ENCODE measurements around the gene SERTM2. TPM values are rescaled to one million over a fixed set of nuclear protein-coding genes. Genes with fewer than 3 reads are reported as not detected.
"Not testable (repeated sequence)": the region's sequence is repeated elsewhere in the genome, so short reads cannot be mapped to it uniquely, and the experiment has no call there.

Gene SERTM2
- total RNA-seq, 1 donor from 2014 or later, result 0.23 TPM

DNA sequence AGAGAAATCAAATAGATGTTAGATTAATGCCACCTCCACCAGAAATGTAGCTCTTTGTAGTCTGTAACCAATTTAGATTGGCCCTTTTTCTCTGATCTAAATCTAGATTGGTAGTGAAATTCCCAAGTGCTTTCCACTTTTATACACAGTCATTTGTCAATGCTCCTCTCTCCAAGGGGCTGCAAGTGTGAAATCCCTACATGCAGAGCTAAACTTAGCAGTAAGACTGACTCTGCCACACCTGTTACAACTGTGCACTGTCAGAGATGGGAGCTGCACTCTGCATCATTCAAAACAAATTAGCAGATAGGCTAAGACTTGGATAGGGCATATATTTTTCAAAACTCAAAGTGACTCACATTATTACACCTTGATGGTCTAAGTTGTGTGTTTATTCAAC lies 9.1 kb downstream of the SERTM2 start:
- Histone ChIP-seq H3K27me3 (ENCODE audit: insufficient read depth, low read length) (no peaks in the 10 kb centered on the region), H3K4me3 (ENCODE audit: insufficient read depth, low read depth, low read length) (no peak overlapping the region), H4K20me1 (ENCODE audit: insufficient read depth, low read length) (no peaks in the 10 kb centered on the region), H3K9me3 (ENCODE audit: insufficient read depth, low read depth, low read length) (no peaks in the 10 kb centered on the region), H3K36me3 (ENCODE audit: insufficient read depth, low read length) (no peaks in the 10 kb centered on the region), H3K9ac (ENCODE audit: low read length) (no peak overlapping the region), H3K27ac (ENCODE audit: low read depth, low read length) (no peak overlapping the region), H3K4me2 (ENCODE audit: low read length) (no peak overlapping the region), H2AFZ (ENCODE audit: low read depth, low read length) (no peak overlapping the region), H3K79me2 (ENCODE audit: insufficient read depth, low read length) (no peaks in the 10 kb centered on the region), H3K4me1 (ENCODE audit: insufficient read depth, low read length) (peaks cover 9% of the 10 kb centered on the region)
- FAIRE-seq (peak; percentile 5), DNase-seq (ENCODE audit: low read depth) (no peak)
- no peaks in the 10 kb centered on the region for H3K9me3 Mint-ChIP-seq (ENCODE audit: unreplicated experiment)
- H3K4me3 Mint-ChIP-seq (ENCODE audit: unreplicated experiment), result no peak overlapping the region
- no peaks in the 10 kb centered on the region for H3K36me3 Mint-ChIP-seq (ENCODE audit: low read depth, unreplicated experiment)
- TF ChIP-seq, protein P1, sequence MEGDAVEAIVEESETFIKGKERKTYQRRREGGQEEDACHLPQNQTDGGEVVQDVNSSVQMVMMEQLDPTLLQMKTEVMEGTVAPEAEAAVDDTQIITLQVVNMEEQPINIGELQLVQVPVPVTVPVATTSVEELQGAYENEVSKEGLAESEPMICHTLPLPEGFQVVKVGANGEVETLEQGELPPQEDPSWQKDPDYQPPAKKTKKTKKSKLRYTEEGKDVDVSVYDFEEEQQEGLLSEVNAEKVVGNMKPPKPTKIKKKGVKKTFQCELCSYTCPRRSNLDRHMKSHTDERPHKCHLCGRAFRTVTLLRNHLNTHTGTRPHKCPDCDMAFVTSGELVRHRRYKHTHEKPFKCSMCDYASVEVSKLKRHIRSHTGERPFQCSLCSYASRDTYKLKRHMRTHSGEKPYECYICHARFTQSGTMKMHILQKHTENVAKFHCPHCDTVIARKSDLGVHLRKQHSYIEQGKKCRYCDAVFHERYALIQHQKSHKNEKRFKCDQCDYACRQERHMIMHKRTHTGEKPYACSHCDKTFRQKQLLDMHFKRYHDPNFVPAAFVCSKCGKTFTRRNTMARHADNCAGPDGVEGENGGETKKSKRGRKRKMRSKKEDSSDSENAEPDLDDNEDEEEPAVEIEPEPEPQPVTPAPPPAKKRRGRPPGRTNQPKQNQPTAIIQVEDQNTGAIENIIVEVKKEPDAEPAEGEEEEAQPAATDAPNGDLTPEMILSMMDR (IDR thresholded peaks at IDR 0.05; ENCODE audit: insufficient read depth, low read depth, low read length), result no peak
- TF ChIP-seq EZH2 (IDR thresholded peaks at IDR 0.05; ENCODE audit: insufficient read depth, low read length), result no peak
- peaks cover 18% of the 10 kb centered on the region for H3K4me1 Mint-ChIP-seq (ENCODE audit: low read depth, unreplicated experiment)
- no peaks in the 10 kb centered on the region for H3K27me3 Mint-ChIP-seq (ENCODE audit: low read depth, unreplicated experiment)
- no peak overlapping the region for H3K27ac Mint-ChIP-seq (ENCODE audit: unreplicated experiment)

DNA sequence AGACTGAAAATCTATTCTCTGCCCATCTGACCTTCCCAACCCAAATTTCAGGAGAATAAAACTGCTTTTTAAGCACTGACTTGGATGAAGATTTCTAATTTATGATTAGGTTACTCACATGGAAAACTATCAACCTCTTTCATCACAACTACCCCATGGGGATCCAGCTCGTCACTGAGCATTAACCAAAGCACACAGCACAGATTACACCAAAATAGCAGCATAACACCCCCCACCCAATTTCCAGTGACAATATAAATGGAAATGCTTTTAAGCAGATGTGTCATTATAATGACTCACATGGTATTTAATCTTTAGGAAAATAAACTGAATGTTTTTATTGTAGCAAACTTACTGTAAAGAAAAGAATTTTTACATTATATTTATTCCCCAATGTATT lies 9.7 kb downstream of the SERTM2 start:
- Mint-ChIP-seq H3K27ac (ENCODE audit: unreplicated experiment) (no peak overlapping the region), H3K9me3 (ENCODE audit: unreplicated experiment) (no peaks in the 10 kb centered on the region), H3K4me3 (ENCODE audit: unreplicated experiment) (no peak overlapping the region), H3K27me3 (ENCODE audit: low read depth, unreplicated experiment) (no peaks in the 10 kb centered on the region), H3K4me1 (ENCODE audit: low read depth, unreplicated experiment) (peaks cover 18% of the 10 kb centered on the region), H3K36me3 (ENCODE audit: low read depth, unreplicated experiment) (no peaks in the 10 kb centered on the region)
- Histone ChIP-seq H3K79me2 (ENCODE audit: insufficient read depth, low read length) (no peaks in the 10 kb centered on the region), H3K36me3 (ENCODE audit: insufficient read depth, low read length) (no peaks in the 10 kb centered on the region), H3K4me2 (ENCODE audit: low read length) (peak overlapping the region; percentile 6), H3K4me1 (ENCODE audit: insufficient read depth, low read length) (peaks cover 9% of the 10 kb centered on the region), H3K9ac (ENCODE audit: low read length) (no peak overlapping the region), H3K27ac (ENCODE audit: low read depth, low read length) (no peak overlapping the region), H2AFZ (ENCODE audit: low read depth, low read length) (no peak overlapping the region), H3K4me3 (ENCODE audit: insufficient read depth, low read depth, low read length) (no peak overlapping the region), H3K27me3 (ENCODE audit: insufficient read depth, low read length) (no peaks in the 10 kb centered on the region), H4K20me1 (ENCODE audit: insufficient read depth, low read length) (no peaks in the 10 kb centered on the region), H3K9me3 (ENCODE audit: insufficient read depth, low read depth, low read length) (no peaks in the 10 kb centered on the region)
- no peak for FAIRE-seq
- TF ChIP-seq, protein P1 (IDR thresholded peaks at IDR 0.05; ENCODE audit: insufficient read depth, low read depth, low read length), result no peak
- no peak for TF ChIP-seq EZH2 (IDR thresholded peaks at IDR 0.05; ENCODE audit: insufficient read depth, low read length)
- DNase-seq (ENCODE audit: low read depth), result no peak

DNA sequence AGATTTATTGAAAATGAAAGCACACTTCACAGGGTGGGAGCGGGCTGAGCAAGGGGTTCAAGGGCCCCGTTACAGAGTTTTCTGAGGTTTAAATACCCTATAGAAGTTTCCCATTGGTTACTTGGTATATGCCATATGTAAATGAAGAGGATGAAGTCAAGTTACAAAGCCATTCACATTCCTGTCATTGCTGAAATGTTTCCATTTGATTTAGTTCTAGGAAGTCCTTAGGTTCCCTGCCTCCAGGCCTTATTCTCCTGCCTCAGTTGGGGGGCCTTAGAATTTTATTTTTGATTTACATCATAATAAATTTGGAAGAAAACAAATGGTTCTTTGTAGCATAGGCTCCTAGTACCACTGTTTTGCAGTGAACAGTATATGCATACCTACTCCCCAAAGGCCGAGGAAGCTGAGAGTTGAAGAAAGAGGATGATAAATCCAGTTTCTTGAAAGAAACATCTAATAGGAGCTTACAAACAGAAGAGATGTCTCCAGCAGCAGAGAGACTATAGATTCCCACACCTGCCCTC lies 31.8 kb downstream of the SERTM2 start:
- FAIRE-seq (peak; percentile 64), DNase-seq (ENCODE audit: low read depth) (no peak)
- TF ChIP-seq EZH2 (IDR thresholded peaks at IDR 0.05; ENCODE audit: insufficient read depth, low read length), result no peak
- Histone ChIP-seq H3K27ac (ENCODE audit: low read depth, low read length) (no peak overlapping the region), H3K4me3 (ENCODE audit: insufficient read depth, low read depth, low read length) (no peak overlapping the region), H3K9me3 (ENCODE audit: insufficient read depth, low read depth, low read length) (no peaks in the 10 kb centered on the region), H3K27me3 (ENCODE audit: insufficient read depth, low read length) (no peaks in the 10 kb centered on the region), H4K20me1 (ENCODE audit: insufficient read depth, low read length) (no peaks in the 10 kb centered on the region), H3K4me2 (ENCODE audit: low read length) (no peak overlapping the region), H3K79me2 (ENCODE audit: insufficient read depth, low read length) (no peaks in the 10 kb centered on the region), H3K4me1 (ENCODE audit: insufficient read depth, low read length) (no peaks in the 10 kb centered on the region), H2AFZ (ENCODE audit: low read depth, low read length) (no peak overlapping the region), H3K9ac (ENCODE audit: low read length) (no peak overlapping the region), H3K36me3 (ENCODE audit: insufficient read depth, low read length) (no peaks in the 10 kb centered on the region)
- Mint-ChIP-seq H3K9me3 (ENCODE audit: unreplicated experiment) (no peaks in the 10 kb centered on the region), H3K36me3 (ENCODE audit: low read depth, unreplicated experiment) (no peaks in the 10 kb centered on the region), H3K27me3 (ENCODE audit: low read depth, unreplicated experiment) (no peaks in the 10 kb centered on the region), H3K4me3 (ENCODE audit: unreplicated experiment) (no peak overlapping the region), H3K4me1 (ENCODE audit: low read depth, unreplicated experiment) (peaks cover 2% of the 10 kb centered on the region), H3K27ac (ENCODE audit: unreplicated experiment) (no peak overlapping the region)

DNA sequence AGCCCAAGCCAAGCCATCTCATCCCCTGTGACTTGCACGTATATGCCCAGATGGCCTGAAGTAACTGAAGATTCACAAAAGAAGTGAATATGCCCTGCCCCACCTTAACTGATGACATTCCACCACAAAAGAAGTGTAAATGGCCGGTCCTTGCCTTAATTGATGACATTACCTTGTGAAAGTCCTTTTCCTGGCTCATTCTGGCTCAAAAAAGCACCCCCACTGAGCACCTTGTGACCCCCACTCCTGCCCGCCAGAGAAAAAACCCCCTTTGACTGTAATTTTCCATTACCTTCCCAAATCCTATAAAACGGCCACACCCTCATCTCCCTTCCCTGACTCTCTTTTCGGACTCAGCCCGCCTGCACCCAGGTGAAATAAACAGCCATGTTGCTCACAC lies 37.8 kb downstream of the SERTM2 start:
- H3K4me2 ChIP-seq (ENCODE audit: low read length); H3K4me1 ChIP-seq (ENCODE audit: insufficient read depth, low read length); H3K79me2 ChIP-seq (ENCODE audit: insufficient read depth, low read length); DNase-seq (ENCODE audit: low read depth); H3K9ac ChIP-seq (ENCODE audit: low read length); H3K27me3 ChIP-seq (ENCODE audit: insufficient read depth, low read length); H3K36me3 Mint-ChIP-seq (ENCODE audit: low read depth, unreplicated experiment); H4K20me1 ChIP-seq (ENCODE audit: insufficient read depth, low read length); FAIRE-seq; H3K4me3 ChIP-seq (ENCODE audit: insufficient read depth, low read depth, low read length); H3K36me3 ChIP-seq (ENCODE audit: insufficient read depth, low read length); H3K27ac Mint-ChIP-seq (ENCODE audit: unreplicated experiment); H3K4me1 Mint-ChIP-seq (ENCODE audit: low read depth, unreplicated experiment); H3K9me3 Mint-ChIP-seq (ENCODE audit: unreplicated experiment); H3K27me3 Mint-ChIP-seq (ENCODE audit: low read depth, unreplicated experiment); H3K9me3 ChIP-seq (ENCODE audit: insufficient read depth, low read depth, low read length); H3K4me3 Mint-ChIP-seq (ENCODE audit: unreplicated experiment); H2AFZ ChIP-seq (ENCODE audit: low read depth, low read length); H3K27ac ChIP-seq (ENCODE audit: low read depth, low read length): not testable (repeated sequence)

Measured in astrocyte (in vitro differentiated cells and primary cell).